VCaP (cell line): ENCODE data around the gene RUNX2.

Source experiments
- H3K27ac ChIP-seq: fragments of 450-650 bp; 2 replicates; pipeline ENCODE4 v1.5.1; 2017
- CTCF ChIP-seq: fragments of 450-650 bp; conservative IDR thresholded peaks from 2 replicates; pipeline ENCODE4 v1.5.1; 2017; ENCODE audit warnings: mild to moderate bottlenecking, moderate library complexity

The RUNX2 gene

DNA sequence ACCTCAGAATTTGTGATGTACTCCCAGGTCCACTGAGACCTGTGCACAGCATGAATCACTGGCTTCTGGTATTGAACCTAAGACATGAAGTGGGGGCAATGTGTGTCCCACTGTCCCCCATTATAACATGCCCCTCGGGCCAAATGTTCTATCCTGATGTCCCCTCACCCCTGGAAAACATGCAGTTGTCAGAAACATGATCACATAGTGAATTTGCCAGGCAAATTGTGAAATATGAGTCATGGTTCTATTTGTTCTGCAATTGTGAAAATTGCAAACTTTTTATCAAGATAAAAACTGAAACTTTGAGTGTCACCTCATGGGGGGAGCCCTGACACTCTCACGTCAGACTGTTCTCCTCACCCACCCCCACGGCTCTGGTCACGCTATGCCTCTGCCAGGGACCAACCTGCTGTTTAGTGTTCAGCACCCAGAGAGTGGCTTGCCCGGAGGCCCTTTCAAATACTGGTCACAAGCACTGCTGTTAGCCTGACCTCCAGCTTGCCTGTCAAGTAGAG lies 382.2 kb downstream of the RUNX2 start:
- H3K27ac ChIP-seq: no peak overlapping the region
- TF ChIP-seq CTCF: no peak

DNA sequence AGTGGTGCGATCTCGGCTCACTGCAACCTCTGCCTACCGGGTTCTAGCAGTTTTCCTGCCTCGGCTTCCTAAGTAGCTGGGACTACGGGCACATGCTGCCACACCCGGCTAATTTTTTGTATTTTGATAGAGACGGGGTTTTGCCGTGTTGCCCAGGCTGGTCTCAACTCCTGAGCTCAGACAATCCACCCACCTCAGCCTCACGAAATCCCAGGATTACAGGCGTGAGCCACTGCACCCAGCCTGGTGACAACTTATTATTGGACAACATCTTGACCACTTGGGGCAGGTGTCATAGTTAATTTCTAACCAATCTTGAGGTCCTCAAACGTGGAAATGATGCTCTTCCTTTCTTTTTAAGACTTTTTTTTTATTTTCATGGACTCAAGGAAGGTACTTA lies 383.9 kb downstream of the RUNX2 start:
- no peak for TF ChIP-seq CTCF
- no peak overlapping the region for H3K27ac ChIP-seq

GRCh38 chr6:45712786-45713185 lies 384.7 kb downstream of the RUNX2 start:
- H3K27ac ChIP-seq: no peak overlapping the region
- no peak for TF ChIP-seq CTCF
